Activated effector memory CD4-positive, alpha-beta T cell treated with Interleukin-2 at 50 U/mL for 16 hours (primary cell): ENCODE data around the gene ZRANB3.
"Not testable (repeated sequence)": the region's sequence is repeated elsewhere in the genome, so short reads cannot be mapped to it uniquely, and the experiment has no call there.

Source experiments
- DNase-seq: peaks from one replicate; pipeline ENCODE4 v3.0.0-alpha.2; 2020

Gene ZRANB3

DNA sequence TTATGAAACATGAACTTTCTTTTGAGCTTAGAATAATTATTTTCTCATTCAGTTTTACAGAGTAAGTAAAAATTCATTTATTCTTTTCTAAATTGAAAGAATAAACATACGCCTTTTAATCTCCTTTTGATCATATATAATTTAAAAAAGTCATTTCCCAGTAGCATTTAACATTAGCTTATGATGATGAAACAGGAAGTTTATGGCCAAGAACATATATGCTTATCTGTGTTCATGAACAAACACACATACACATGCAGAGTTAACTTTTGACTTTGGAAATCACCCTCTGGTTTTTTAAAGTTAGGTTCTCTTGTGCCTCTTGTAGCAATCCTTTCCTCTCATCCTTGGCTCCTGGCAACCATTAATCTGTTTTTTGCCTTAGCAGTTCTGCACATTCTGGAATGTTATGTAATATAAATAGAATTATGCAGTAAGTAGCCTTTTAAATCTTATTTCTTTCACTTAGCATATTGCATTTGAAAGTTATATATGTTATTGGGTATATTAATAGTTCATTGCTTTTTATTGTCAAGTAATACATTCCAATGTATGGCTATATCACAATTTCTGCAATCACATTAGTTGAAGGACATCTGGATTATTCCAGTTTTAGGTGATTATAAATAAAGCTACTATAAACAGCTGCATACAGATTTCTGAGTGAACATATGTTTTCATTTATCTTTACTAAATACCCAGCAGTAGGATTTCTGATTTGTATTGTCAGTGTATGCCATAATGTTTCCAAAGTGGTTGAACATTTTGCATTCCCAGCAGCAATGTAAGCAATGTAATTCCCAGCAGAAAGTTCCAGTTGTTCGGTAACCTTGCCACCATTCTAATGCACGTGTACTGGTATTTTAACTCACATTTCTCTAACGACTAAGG lies 210.3 kb downstream of the ZRANB3 start:
- no peak for DNase-seq

DNA sequence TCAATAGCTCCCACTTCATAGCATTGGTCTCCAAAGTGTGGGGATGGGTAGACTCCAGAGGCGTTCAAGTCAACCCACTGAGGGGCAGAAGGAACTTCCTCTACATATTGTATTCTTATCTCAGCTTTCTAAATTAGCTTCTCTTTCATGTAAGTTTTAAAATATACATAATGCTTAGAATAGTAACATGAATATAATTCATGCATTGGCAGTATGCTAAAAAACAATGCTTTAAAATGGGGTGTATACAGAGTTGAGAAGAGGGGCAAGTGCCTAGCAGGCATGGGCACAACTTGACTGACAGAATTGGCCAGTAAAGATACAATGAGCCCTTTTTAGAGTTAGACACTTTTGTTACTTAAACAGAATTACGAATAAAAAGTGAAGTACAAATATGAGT lies 212.2 kb downstream of the ZRANB3 start:
- DNase-seq: no peak

DNA sequence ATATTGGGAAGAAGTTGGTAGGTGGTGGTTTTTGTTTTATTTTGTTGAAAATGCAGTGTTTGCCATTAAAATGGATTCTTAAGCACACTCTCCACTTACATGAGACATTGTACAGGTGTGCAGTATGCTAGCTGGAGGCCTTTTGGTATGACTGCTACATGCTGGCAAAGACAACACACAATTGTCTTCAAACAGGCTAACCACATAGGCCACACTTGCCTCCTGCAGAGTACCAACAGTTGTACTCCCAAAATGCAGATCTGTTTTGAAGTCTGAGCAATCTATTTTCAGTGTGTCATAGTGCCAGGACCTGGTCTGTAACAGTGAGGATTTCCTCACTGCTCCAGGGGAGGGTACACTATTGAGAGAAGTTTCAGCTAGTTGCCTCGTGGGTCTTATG lies 213.6 kb downstream of the ZRANB3 start:
- DNase-seq: no peak

DNA sequence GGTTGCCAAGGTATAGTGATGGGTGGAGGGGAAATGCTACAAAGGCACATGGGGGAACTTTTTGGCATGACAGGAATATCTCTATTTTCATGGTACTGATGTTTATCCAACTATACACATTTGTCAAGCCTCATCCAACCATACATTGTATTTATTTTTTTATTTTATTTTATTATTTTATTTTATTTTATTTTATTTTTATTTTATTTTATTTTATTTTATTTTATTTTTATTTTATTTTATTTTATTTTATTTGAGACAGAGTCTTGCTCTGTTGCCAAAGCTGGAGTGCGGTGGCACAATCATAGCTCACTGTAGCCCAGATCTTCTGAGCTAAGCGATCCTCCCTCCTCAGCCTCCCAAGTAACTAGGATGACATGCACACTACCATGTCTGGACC lies 219.1 kb downstream of the ZRANB3 start:
- DNase-seq: no peak

DNA sequence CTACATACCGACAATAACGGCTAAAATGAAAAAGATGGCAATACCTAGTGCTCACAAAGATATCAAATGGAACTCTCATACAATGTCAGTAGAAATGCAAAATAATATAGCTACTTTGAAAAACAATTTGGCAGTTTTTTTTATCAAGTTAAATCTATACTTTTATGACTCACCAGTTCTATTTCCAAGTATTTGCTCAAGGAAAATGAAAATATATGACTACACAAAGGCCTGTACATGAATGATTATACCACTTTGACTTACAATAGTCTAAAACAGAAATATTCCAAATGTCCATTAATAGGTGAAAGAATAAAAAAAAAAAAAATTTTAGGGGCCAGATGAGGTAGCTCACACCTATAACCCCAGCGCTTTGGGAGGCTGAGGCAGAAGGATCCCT lies 219.8 kb downstream of the ZRANB3 start:
- DNase-seq: no peak

DNA sequence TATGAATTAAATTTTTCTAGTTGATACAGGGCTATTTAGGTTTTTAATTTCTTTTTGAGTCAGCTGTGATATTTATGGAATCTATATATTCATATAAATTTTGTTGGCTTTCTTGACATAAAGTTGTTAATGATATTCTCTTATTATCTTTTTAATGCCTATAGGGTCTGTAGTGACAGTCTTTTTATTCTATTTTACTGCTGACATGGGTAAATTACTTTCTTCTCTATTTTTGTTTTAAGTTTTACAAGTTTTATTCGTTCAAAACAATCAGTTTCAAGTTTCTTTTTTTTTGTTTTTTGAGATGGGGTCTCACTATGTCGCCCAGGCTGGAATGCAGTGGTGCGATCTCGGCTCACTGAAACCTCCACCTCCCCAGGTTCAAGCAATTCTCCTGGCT lies 226.3 kb downstream of the ZRANB3 start:
- no peak for DNase-seq

DNA sequence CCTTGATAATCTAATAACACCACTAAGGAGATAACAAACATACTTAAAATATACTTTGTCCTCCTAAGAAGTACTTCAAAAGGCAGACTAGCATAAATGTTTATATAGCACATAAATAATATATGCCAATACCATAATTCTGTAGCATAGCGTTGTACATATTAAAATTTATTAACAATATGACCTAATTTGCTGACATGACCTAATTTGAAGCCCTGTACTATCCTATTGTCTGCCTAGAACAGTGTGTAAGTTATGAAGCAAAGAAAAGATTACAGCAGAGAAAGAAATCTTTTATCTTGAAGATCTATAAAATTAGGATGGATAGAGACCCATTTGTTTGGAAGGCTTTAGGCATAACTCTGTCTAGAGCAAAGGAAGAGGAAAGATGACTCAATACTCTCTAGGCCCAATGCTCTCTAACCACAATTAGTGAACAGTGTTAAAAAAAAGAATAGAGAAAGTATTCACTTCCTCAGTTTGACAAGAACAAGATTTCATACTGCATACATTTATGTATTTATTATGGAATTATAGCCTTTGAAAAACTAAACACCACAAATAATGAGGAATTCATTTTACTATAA lies 231.3 kb downstream of the ZRANB3 start:
- DNase-seq: no peak

DNA sequence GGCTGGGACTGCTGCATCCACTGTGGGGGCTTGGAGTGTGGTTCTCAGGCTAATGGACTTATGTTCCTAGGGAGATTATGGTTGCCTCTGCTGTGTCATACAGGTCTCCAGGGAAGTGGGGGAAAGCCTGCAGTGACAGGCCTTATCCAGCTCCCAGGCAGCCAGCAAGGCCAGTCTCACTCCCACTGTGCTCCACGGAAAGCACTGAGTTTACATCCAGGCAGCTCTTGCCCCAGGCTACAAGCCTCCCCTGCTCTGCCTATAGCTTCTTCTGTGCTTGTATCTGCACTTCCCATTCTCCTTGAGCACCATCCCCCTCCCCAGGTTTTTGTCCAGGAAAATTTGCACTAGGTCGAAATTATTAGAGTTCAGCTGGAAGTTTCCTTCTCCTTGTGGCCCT lies 231.9 kb downstream of the ZRANB3 start:
- DNase-seq: no peak

DNA sequence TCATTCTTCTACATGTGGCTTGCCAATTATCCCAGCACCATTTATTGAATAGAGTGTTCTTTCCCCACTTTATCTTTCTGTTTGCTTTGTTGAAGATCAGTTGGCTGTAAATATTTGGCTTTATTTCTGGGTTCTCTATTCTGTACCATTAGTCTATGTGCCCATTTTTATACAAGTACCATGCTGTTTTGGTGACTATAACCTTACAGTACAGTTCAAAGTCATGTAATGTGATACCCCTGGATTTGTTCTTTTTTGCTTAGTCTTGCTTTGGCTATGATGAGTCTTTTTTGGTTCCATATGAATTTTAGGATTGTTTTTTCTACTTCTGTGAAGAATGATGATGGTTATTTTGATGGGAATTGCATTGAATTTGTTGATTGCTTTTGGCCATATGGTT lies 243.9 kb downstream of the ZRANB3 start:
- not testable (repeated sequence) for DNase-seq

DNA sequence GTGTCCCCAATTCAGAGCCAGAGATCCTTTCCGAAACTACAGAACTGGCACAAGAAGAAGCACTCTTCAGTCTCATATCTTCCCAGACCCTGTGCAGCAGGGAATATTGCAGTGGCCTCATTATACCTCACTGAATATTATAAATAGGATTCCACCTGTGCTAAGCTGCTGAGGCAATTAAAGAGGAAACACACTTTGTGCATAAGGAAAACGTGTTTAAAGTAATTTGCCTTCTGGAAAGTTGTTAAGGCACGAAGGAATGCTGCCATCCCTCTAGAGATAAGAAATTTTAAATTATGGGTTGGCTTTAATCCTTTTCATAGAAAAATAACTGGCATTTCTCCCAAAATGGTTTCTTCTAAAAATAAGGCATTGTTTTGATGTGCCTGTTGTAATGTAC lies 245.6 kb downstream of the ZRANB3 start:
- no peak for DNase-seq

DNA sequence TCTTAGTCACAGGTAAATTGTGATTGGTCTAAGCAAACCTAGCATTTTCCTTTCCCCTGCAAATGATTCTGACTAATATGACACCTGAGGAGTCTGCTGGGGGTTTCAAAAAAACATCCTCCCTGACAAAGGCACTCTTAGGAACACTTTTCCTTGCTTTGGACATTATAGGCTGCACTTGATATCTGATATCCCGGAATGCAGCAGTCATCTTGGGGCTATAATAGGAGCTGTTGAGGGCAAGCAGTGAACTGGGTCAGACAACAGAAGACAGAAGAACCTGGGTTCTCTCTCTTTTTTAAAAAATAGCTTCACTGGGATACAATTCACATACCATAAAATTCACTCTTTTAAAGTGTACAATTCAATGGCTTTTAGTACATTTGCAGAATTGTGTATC lies 249.6 kb downstream of the ZRANB3 start:
- no peak for DNase-seq

DNA sequence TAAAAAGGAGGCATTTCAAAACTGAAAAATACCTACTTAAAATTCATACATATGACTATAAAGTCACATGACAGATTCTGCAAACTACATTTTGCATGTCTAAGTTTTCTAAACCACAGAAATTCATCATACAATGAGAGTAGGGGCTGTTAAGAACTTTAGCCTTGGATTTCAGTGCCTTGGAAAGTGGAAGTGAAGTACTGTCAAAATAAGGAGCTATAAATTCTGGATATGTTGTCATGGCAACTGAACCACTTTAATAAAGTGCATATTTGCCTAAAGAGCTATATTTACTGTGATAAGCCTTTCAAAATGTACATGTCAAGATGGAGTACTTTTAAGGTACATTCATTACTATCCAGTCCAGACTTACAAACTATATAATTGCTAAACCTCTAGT lies 251.8 kb downstream of the ZRANB3 start:
- no peak for DNase-seq

DNA sequence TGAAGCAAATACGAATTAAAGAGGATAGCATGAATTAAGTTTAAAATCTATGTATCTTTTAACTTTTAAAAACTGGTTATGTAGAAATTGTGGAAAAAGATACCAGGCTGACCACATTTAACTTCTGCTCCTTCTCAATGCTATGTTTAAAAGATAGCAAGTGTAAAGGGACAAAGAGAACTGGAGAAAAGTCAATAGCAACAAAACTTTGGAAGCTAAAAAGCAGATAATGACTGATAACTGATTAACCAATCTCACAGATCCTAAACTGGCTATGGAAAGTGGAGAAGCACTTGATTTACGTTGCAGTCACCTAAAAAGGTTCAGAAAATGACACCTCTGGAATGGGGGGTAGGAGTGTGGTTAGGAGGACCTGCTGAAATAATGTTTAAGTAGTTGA lies 254.5 kb downstream of the ZRANB3 start:
- no peak for DNase-seq

DNA sequence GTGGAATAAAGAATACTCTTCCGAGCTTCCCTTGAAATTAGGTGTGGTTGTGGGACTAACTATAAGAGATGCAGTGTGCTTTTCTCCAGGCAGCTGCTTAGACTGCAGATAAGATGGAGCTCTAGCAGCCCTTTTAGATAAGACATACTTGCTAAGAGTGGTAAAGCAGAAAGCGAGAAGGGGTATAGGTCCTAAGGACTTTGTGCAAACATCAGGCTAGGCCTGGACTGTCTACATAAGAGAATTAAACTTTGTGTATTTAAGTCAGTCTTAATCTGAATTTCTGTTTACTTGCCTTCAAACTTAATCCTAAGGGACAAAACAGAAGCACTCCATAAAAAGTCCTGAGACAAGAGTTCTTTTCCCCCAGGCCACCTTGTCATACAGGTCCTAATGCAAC lies 260.0 kb downstream of the ZRANB3 start:
- DNase-seq: no peak

DNA sequence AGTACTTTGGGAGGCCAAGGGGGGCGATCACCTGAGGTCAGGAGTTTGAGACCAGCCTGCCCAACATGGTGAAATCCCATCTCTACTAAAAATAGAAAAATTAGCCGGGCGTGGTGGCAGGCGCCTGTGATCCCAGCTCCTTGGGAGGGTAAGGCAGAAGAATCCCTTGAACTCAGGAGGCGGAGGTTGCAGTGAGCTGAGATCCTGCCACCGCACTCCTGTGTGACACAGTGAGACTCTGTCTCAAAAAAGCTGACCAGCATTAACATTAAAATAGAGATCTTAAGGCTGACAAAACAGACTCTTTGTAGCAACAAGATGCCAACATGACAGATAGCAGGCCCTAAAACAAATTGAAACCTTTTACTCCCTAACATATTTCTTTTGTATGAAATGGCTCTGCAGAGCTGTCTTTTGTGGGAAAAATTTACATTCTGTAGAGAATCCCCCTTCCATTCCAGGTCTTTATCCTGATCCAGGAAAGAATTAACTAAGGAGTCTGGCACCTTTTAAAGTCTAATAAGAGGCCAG lies 265.0 kb downstream of the ZRANB3 start:
- no peak for DNase-seq

DNA sequence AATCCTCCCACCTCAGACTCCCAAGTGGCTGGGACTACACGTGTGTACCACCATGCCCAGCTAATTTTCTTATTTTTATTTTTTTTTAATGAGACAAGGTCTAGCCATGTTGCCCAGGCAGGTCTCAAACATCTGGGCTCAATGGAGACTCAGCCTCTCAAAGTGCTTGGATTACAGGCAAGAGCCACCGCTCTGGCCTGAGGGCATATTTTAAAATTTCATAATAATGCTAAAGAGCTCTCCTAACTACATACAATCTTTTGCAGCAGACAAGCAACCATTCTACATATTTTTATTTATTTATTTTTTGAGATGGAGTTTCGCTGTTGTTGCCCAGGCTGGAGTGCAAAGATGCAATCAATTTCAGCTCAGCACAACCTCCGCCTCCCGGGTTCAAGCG lies 271.9 kb downstream of the ZRANB3 start:
- DNase-seq: no peak

DNA sequence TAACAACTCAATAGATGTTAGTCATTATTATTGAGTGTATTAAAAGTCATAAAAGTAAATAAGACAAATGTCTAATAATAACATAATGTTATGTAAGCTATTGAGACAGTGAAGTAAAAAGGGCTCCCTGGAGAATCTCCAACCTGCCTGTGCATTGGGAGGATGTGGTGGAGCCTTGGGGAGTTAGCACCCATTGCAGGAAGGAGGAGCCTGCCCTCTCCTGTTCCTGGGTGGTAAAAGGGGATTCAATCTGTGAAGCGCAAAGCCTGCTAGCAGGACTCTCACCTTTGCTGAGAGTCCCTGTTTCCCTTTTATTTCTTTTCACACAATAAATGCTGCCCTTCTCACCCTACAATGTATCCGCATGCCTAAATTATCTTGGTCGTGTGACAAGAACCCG lies 272.8 kb downstream of the ZRANB3 start:
- DNase-seq: no peak

DNA sequence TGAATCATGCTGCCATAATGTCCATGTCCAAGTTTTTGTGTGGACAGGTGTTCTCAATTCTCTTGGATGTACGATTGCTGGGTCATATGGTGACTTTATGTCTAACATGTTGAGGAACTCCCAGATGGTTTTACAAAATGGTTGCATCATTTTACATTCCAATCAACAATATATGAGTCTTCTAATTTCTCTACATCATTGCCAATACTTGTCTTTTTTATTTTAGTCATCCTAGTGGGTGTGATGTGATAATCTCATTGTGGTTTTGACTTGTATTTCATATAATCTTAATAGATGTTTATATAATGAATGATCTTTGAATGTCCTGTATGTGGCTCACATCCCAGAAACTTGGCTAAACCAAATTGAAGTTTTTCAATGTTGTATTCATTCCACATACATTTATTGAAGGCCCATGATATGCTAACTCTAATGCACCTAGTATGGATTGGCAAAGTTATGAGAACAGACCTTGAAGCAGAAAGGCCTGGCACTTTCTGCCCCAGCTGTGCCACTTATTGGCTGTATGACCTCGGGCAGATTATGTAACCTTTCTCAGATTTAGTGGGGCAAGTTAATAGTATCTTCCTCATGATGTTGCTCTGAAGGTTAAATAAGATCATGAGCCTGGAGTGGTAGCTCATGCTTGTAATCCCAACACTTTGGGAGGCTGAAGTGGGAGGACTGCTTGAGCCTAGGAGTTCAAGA lies 273.5 kb downstream of the ZRANB3 start:
- DNase-seq: no peak

DNA sequence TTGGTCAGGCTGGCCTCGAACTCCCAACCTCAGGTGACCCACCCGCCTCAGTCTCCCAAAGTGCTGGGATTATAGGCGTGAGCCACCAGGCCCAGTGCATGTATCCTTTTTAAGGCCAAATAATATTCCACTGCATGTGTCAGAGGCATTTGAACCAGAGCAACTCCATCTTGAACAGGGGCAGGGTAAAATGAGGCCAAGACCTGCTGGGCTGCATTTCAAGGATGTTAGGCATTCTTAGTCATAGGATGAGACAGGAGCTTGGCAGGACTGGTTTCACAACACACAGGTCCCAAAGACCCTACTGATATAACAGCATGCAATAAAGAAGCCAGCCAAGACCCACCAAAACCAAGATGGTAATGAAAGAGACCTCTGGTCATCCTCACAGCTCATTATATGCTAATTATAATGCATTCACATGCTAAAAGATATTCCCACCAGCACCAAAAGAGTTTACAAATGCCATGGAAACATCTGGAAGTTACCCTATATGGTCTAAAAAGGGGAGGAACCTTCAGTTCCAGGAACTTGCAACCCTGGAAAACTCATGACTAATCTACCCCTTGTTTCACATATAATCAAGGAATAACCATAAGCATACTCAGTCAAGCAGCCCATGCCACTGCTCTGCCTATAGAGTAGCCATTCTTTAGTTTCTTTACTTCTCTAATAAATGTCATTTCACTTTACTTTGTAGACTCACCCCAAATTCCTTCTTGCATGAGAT lies 274.3 kb downstream of the ZRANB3 start:
- DNase-seq: no peak

DNA sequence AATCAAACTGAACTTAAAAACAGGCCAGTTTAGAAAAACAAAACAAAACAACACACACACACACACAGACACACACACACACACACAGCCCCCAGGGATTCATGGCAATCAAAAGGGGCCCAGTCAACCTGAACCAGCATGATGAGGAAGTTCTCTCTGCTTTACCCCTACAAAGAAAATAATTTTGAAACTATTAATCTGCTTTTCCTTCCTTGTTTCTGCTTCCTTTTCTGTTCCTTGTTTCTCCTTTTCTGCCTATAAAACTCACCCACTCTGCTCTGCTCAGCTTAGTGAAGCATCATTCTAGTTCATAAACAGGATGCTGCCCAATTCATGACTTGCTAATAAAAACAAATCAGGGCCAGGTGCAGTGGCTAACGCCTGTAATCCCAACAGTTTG lies 275.8 kb downstream of the ZRANB3 start:
- DNase-seq: no peak

DNA sequence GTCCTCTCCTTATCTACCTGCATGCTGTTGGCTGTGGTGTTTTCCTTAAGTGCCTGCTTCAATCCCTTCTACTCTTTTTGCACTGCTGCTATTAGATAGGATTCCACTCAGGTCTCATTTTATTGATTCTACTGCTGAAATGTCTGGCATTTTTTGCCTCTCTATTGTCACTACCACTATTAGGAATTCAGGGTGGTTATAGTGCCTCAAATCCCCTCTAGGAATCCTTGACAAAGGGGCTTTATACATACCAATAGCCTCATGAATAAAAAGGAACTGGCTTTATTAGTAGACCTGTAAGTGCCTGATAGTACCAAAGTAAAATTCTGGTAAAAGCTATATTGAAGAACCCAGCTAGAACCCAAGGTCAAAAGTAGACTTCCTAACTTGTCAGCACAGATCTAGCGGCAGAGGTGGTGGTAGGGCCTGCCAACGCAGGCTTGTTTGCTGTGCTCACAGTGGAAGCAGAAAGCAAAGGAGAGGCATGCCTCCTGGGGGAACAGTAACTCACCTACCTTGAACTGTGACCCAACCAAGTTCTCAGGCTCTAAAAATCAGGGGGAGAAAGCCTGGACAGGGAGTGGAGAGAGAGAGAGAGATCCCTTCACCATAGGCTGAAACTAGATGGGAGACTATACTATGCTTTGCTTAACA lies 278.1 kb downstream of the ZRANB3 start:
- no peak for DNase-seq

DNA sequence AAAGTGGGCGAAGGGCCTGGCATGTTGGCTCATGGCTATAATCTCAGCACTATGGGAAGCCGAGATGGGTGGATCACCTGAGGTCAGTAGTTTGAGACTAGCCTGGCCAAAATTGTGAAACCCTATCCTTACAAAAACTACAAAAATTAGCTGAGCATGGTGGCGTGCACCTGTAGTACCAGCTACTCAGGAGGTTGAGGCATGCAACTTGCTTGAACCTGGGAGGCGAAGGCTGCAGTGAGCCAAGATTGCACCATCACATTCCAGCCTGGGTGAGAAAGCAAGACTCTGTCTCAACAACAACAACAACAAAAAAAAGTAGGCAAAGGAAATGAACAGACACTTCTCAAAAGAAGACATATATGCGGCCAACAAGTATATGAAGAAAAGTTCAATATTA lies 282.4 kb downstream of the ZRANB3 start:
- no peak for DNase-seq
